Activated naive CD4-positive, alpha-beta T cell treated with anti-CD3 and anti-CD28 coated beads, Interleukin-2, amount 50 U/mL, for 72 hours (primary cell): ENCODE data around the gene MAT2A. TPM values are rescaled to one million over a fixed set of nuclear protein-coding genes. Genes with fewer than 3 reads are reported as not detected.
A peak's percentile ranks its signal among the peaks of the same experiment; 100 is the strongest.

Experiments
- ATAC-seq, 2 donors: fragments of 150-1000 bp; cut with Tn5 transposase; 2 replicates each; pipeline ENCODE4 v1.10.0; 2021; ENCODE audit warnings: mild to moderate bottlenecking in 2 of 2, moderate library complexity in 2 of 2
- DNase-seq, 2 donors: peaks; one replicate each; pipeline ENCODE4 v3.0.0; 2021 to 2022; ENCODE audit warnings: low spot score in 2 of 2
- H3K27ac Mint-ChIP-seq, 2 donors: one replicate each; pipeline ENCODE4 v1.8.0; 2022; ENCODE audit warnings: mild to moderate bottlenecking in 2 of 2, mixed read lengths in 2 of 2
- H3K36me3 Mint-ChIP-seq, 2 donors: one replicate each; pipeline ENCODE4 v1.8.0; 2022; ENCODE audit warnings: mixed read lengths in 2 of 2
- H3K9me3 Mint-ChIP-seq, 2 donors: one replicate each; pipeline ENCODE4 v1.8.0; 2022; ENCODE audit warnings: mixed read lengths in 2 of 2
- total RNA-seq, 2 donors: library from RNA; stranded (reverse); gene quantifications; one replicate each; pipeline ENCODE4 v1.2.3, GENCODE V29; 2022

The MAT2A gene
- total RNA-seq = 100 to 1,000 TPM; 271 to 281 TPM

GRCh38 chr2:85538507-85539360 is at the start of gene MAT2A:
Gene MAT2A (plus strand): TSS chr2:85539168. CDS start chr2:85539288, 120 bp downstream.
- peaks cover 46 to 60% of the 10 kb centered on the region in 2 donors for H3K36me3 Mint-ChIP-seq
- H3K27ac Mint-ChIP-seq = peak within 1 kb of the TSS; percentile 94 to 97
- peak; percentile 93 for DNase-seq
- peak; percentile 79 to 84 for ATAC-seq
- no peaks in the 10 kb centered on the region for H3K9me3 Mint-ChIP-seq

- Mint-ChIP-seq H3K27ac (no peak overlapping the region), H3K9me3 (peaks cover 4 to 5% of the 10 kb centered on the region in 2 donors), H3K36me3 (peaks cover 0 to 5% of the 10 kb centered on the region in 2 donors)
- DNase-seq (no peak), ATAC-seq (no peak)
Observed at GRCh38 chr2:85490861-85491755, 47.9 kb upstream of the MAT2A start.

GRCh38 chr2:85496436-85496835 is 42.5 kb upstream of the MAT2A start:
- no peak for ATAC-seq
- peaks cover 0 to under 1% of the 10 kb centered on the region in 2 donors for H3K36me3 Mint-ChIP-seq

GRCh38 chr2:85497944-85498630 is 40.9 kb upstream of the MAT2A start:
- no peak overlapping the region for H3K27ac Mint-ChIP-seq
- ATAC-seq (no peak), DNase-seq (no peak)
- no peaks in the 10 kb centered on the region for H3K36me3 Mint-ChIP-seq
- no peaks in the 10 kb centered on the region for H3K9me3 Mint-ChIP-seq

More at GRCh38 chr2:85496436-85496835, 42.5 kb upstream of the MAT2A start:
- H3K27ac Mint-ChIP-seq = no peak overlapping the region
- DNase-seq = no peak
- no peaks in the 10 kb centered on the region for H3K9me3 Mint-ChIP-seq

- no peak for ATAC-seq
- H3K36me3 Mint-ChIP-seq = no peaks in the 10 kb centered on the region
- DNase-seq = no peak
- no peaks in the 10 kb centered on the region for H3K9me3 Mint-ChIP-seq
- H3K27ac Mint-ChIP-seq = no peak overlapping the region
Observed at GRCh38 chr2:85501248-85501647, 37.7 kb upstream of the MAT2A start.

GRCh38 chr2:85502720-85503119 is 36.2 kb upstream of the MAT2A start:
- no peak for DNase-seq
- H3K9me3 Mint-ChIP-seq = no peaks in the 10 kb centered on the region
- no peaks in the 10 kb centered on the region for H3K36me3 Mint-ChIP-seq
- H3K27ac Mint-ChIP-seq = no peak overlapping the region
- no peak for ATAC-seq

GRCh38 chr2:85503168-85503850 is 35.7 kb upstream of the MAT2A start:
- no peak for DNase-seq
- ATAC-seq = no peak
- Mint-ChIP-seq H3K36me3 (no peaks in the 10 kb centered on the region), H3K9me3 (no peaks in the 10 kb centered on the region), H3K27ac (no peak overlapping the region)

GRCh38 chr2:85503851-85504777 is 34.9 kb upstream of the MAT2A start:
- DNase-seq (no peak), ATAC-seq (no peak)
- Mint-ChIP-seq H3K27ac (peak overlapping the region; percentile 2 to 25), H3K9me3 (no peaks in the 10 kb centered on the region), H3K36me3 (no peaks in the 10 kb centered on the region)

GRCh38 chr2:85504778-85505261 is 34.1 kb upstream of the MAT2A start:
- Mint-ChIP-seq H3K27ac (peak overlapping the region; percentile 2 to 25), H3K36me3 (no peaks in the 10 kb centered on the region), H3K9me3 (no peaks in the 10 kb centered on the region)
- no peak for ATAC-seq
- DNase-seq = no peak

GRCh38 chr2:85505551-85506238 is 33.3 kb upstream of the MAT2A start:
- Mint-ChIP-seq H3K9me3 (no peaks in the 10 kb centered on the region), H3K36me3 (no peaks in the 10 kb centered on the region), H3K27ac (no peak overlapping the region)
- DNase-seq (no peak), ATAC-seq (no peak)

- Mint-ChIP-seq H3K27ac (no peak overlapping the region), H3K36me3 (no peaks in the 10 kb centered on the region), H3K9me3 (no peaks in the 10 kb centered on the region)
- DNase-seq (no peak), ATAC-seq (no peak)
Observed at GRCh38 chr2:85506768-85507181, 32.2 kb upstream of the MAT2A start.

- Mint-ChIP-seq H3K36me3 (no peaks in the 10 kb centered on the region), H3K27ac (peak overlapping the region in 1 of 2 donors; percentile 36), H3K9me3 (no peaks in the 10 kb centered on the region)
- ATAC-seq = no peak
- no peak for DNase-seq
Observed at GRCh38 chr2:85511008-85511811, 27.8 kb upstream of the MAT2A start.

- DNase-seq (no peak), ATAC-seq (no peak)
- Mint-ChIP-seq H3K27ac (no peak overlapping the region), H3K36me3 (no peaks in the 10 kb centered on the region), H3K9me3 (no peaks in the 10 kb centered on the region)
Observed at GRCh38 chr2:85514323-85514722, 24.6 kb upstream of the MAT2A start.
